PC-3 (cell line): ENCODE data around the gene SLC12A9. TPM values are rescaled to one million over a fixed set of nuclear protein-coding genes. Genes with fewer than 3 reads are reported as not detected.

Experiments used
- ATAC-seq: fragments of 200-7000 bp; cut with Tn5 transposase; 2 replicates; pipeline ENCODE4 v1.9.1; 2020; ENCODE audit warnings: mild to moderate bottlenecking, moderate library complexity
- BruUV-seq: library from RNA; stranded (reverse); fragments of 400-500 nt; replicated peaks from 2 replicates; lab custom pipeline; 2021; lab: Mats Ljungman, UMichigan
- CTCF ChIA-PET: fragments of 300-600 bp; sonication (Branson Sonifier 250); formaldehyde crosslinking; loops from one replicate; lab custom pipeline; 2022; ENCODE audit warnings: antibody characterized with exemption; lab: Charles Lee
- POLR2A ChIA-PET: fragments of 300-600 bp; sonication (Branson Sonifier 250); formaldehyde crosslinking; loops from one replicate; lab custom pipeline; 2022; ENCODE audit warnings: antibody characterized with exemption; ENCODE audit not compliant: unreplicated experiment; lab: Charles Lee
- DNase-seq: peaks from one replicate; pipeline ENCODE4 v3.0.0-alpha.2; 2015
- H2AFZ ChIP-seq: fragments of 300-600 bp; sonication (generic); 2 replicates; pipeline ENCODE4 v1.6.0; 2016; ENCODE audit warnings: antibody characterized with exemption, low read length
- H3F3A ChIP-seq: fragments of 300-600 bp; sonication (generic); one replicate; pipeline ENCODE4 v1.6.0; 2017; ENCODE audit warnings: antibody characterized with exemption, low read length, control low read depth, mild to moderate bottlenecking; ENCODE audit not compliant: unreplicated experiment
- H3K27ac ChIP-seq: fragments of 300-600 bp; sonication (generic); 2 replicates; pipeline ENCODE4 v1.5.1; 2016; ENCODE audit warnings: mild to moderate bottlenecking, low read length
- H3K27me3 ChIP-seq: fragments of 300-600 bp; sonication (generic); 2 replicates; pipeline ENCODE4 v1.6.1; 2016; ENCODE audit warnings: low read length, mixed read lengths
- H3K36me3 ChIP-seq: fragments of 300-600 bp; sonication (generic); 2 replicates; pipeline ENCODE4 v1.6.1; 2016; ENCODE audit warnings: low read depth, mixed run types, low read length, mixed read lengths
- H3K4me1 ChIP-seq: fragments of 300-600 bp; sonication (generic); 2 replicates; pipeline ENCODE4 v1.5.1; 2016; ENCODE audit warnings: low read length; ENCODE audit not compliant: insufficient read depth
- H3K4me2 ChIP-seq: fragments of 300-600 bp; sonication (generic); 2 replicates; pipeline ENCODE4 v1.6.0; 2016; ENCODE audit warnings: low read length
- H3K4me3 ChIP-seq: fragments of 300-600 bp; sonication (generic); 2 replicates; pipeline ENCODE4 v1.5.1; 2016; ENCODE audit warnings: mild to moderate bottlenecking, low read length, mixed read lengths
- H3K79me2 ChIP-seq: fragments of 300-600 bp; sonication (generic); 2 replicates; pipeline ENCODE4 v1.6.1; 2017; ENCODE audit warnings: low read length, mixed read lengths
- H3K9ac ChIP-seq: fragments of 300-600 bp; sonication (generic); 2 replicates; pipeline ENCODE4 v1.6.0; 2016; ENCODE audit warnings: mild to moderate bottlenecking, low read length
- H3K9me2 ChIP-seq: fragments of 300-600 bp; sonication (generic); replicated peaks from 2 replicates; pipeline ENCODE4 v1.6.1; 2016; ENCODE audit warnings: mixed run types, low read length, mixed read lengths
- H3K9me3 ChIP-seq: fragments of 300-600 bp; sonication (generic); 2 replicates; pipeline ENCODE4 v1.6.1; 2016; ENCODE audit warnings: low read length, mixed read lengths
- H4K20me1 ChIP-seq: fragments of 300-600 bp; sonication (generic); 2 replicates; pipeline ENCODE4 v1.6.1; 2016; ENCODE audit warnings: low read length, mixed read lengths
- CTCF ChIP-seq: fragments of 300-600 bp; sonication (generic); conservative IDR thresholded peaks from 2 replicates; pipeline ENCODE4 v1.5.1; 2017; ENCODE audit warnings: antibody characterized with exemption, low read depth, mild to moderate bottlenecking, low read length
- EZH2 ChIP-seq: fragments of 300-600 bp; sonication (generic); IDR thresholded peaks from one replicate; pipeline ENCODE4 v1.6.1; 2017; ENCODE audit warnings: antibody characterized with exemption, mild to moderate bottlenecking, low read length; ENCODE audit not compliant: unreplicated experiment
- EZH2phosphoT487 ChIP-seq: fragments of 300-600 bp; sonication (generic); IDR thresholded peaks from 2 replicates; pipeline ENCODE4 v1.6.1; 2018; ENCODE audit warnings: mild to moderate bottlenecking, antibody characterized with exemption, low read length, borderline replicate concordance
- intact Hi-C: fragments of 100-400 bp; cut with micrococcal nuclease; formaldehyde crosslinking; loops from 2 replicates; pipeline ENCODE4 v1.9.0; 2023
- total RNA-seq: library from RNA; depleted of rRNA; stranded (reverse); fragments of >200 nt; gene quantifications from 2 replicates; pipeline ENCODE4 v1.2.3, GENCODE V29; 2014

The SLC12A9 gene
- total RNA-seq, 1 experiment from 2014 or later: 31.2 TPM

- POLR2A ChIA-PET: interaction anchor here (0.6 kb wide), 1 partner anchor 22 kb away, joined by 3 read pairs; the partner anchor contains the start of gene UFSP1
Measured at GRCh38 chr7:100911484-100911883, 59.0 kb downstream of the SLC12A9 start.

GRCh38 chr7:100914208-100914878 is 61.8 kb downstream of the SLC12A9 start:
- Histone ChIP-seq H2AFZ (no peak overlapping the region), H3K4me3 (no peak overlapping the region), H3F3A (no peaks in the 10 kb centered on the region), H3K4me1 (no peaks in the 10 kb centered on the region), H3K36me3 (no peaks in the 10 kb centered on the region), H3K27me3 (no peaks in the 10 kb centered on the region), H3K79me2 (no peaks in the 10 kb centered on the region), H4K20me1 (no peaks in the 10 kb centered on the region), H3K27ac (no peak overlapping the region), H3K9ac (no peak overlapping the region), H3K4me2 (no peak overlapping the region), H3K9me2 (no peaks in the 10 kb centered on the region), H3K9me3 (no peaks in the 10 kb centered on the region)
- ChIA-PET CTCF (no interaction called here), POLR2A (no interaction called here)
- DNase-seq (peak; percentile 17), ATAC-seq (peak; percentile 20; the same call in 1 of the 2 replicates)
- TF ChIP-seq EZH2 (no peak), EZH2phosphoT487 (no peak), CTCF (no peak)
- intact Hi-C loops: no loop called here
- BruUV-seq: no TSS peak

More at GRCh38 chr7:100911484-100911883, 59.0 kb downstream of the SLC12A9 start:
- BruUV-seq: no TSS peak
- H2AFZ ChIP-seq: no peak overlapping the region
- CTCF ChIA-PET: no interaction called here
- no peak overlapping the region for H3K4me3 ChIP-seq
- H3K27ac ChIP-seq: no peak overlapping the region
- no peaks in the 10 kb centered on the region for H3K36me3 ChIP-seq
- H3K4me2 ChIP-seq: no peak overlapping the region
- intact Hi-C loops: no loop called here
- no peaks in the 10 kb centered on the region for H3K9me3 ChIP-seq
- no peaks in the 10 kb centered on the region for H3K9me2 ChIP-seq
- H4K20me1 ChIP-seq: no peaks in the 10 kb centered on the region
- ATAC-seq (no peak), DNase-seq (no peak)
- H3K4me1 ChIP-seq: no peaks in the 10 kb centered on the region
- no peaks in the 10 kb centered on the region for H3F3A ChIP-seq
- H3K9ac ChIP-seq: no peak overlapping the region
- TF ChIP-seq CTCF (no peak), EZH2 (no peak)
- no peaks in the 10 kb centered on the region for H3K27me3 ChIP-seq
- no peaks in the 10 kb centered on the region for H3K79me2 ChIP-seq

GRCh38 chr7:100914879-100915447 is 62.5 kb downstream of the SLC12A9 start:
- ATAC-seq (peak; percentile 35; the same call in 1 of the 2 replicates), DNase-seq (peak; percentile 58)
- no peaks in the 10 kb centered on the region for H3K79me2 ChIP-seq
- no peak overlapping the region for H2AFZ ChIP-seq
- no peak overlapping the region for H3K9ac ChIP-seq
- no peaks in the 10 kb centered on the region for H3K36me3 ChIP-seq
- H3F3A ChIP-seq: no peaks in the 10 kb centered on the region
- CTCF ChIA-PET: no interaction called here
- no peaks in the 10 kb centered on the region for H3K9me2 ChIP-seq
- H3K4me1 ChIP-seq: no peaks in the 10 kb centered on the region
- H4K20me1 ChIP-seq: no peaks in the 10 kb centered on the region
- H3K9me3 ChIP-seq: no peaks in the 10 kb centered on the region
- TF ChIP-seq EZH2: no peak
- TF ChIP-seq EZH2phosphoT487: no peak
- no peak for TF ChIP-seq CTCF
- H3K4me2 ChIP-seq: no peak overlapping the region
- POLR2A ChIA-PET: no interaction called here
- no peak overlapping the region for H3K27ac ChIP-seq
- no peak overlapping the region for H3K4me3 ChIP-seq
- no peaks in the 10 kb centered on the region for H3K27me3 ChIP-seq
- intact Hi-C loops: no loop called here
- no TSS peak for BruUV-seq
